Gastroesophageal sphincter (tissue), 4 donors: ENCODE results near the gene DECR2. TPM values are rescaled to one million over a fixed set of nuclear protein-coding genes. Genes with fewer than 3 reads are reported as not detected.

Source experiments
- ATAC-seq: fragments of 150-250 bp; one replicate; pipeline ENCODE4 v1.9.1; 2016; ENCODE audit warnings: mild to moderate bottlenecking, moderate library complexity
- H3K27ac ChIP-seq, 4 donors: fragments of 200-600 bp; sonication (generic) in 3 of 4; 1 replicate in 3 of 4; 2 replicates in 1 of 4; pipeline ENCODE4 v1.5.1; 2016 to 2019
- H3K27me3 ChIP-seq: fragments of 200-600 bp; sonication (generic); one replicate; pipeline ENCODE4 v1.5.1; 2019
- H3K36me3 ChIP-seq, 2 donors: fragments of 200-600 bp; sonication (generic); one replicate each; pipeline ENCODE4 v1.5.1; 2019; ENCODE audit warnings: control low read depth in 1 of 2
- H3K4me1 ChIP-seq, 3 donors: fragments of 200-600 bp; sonication (generic); 1 replicate in 2 of 3; 2 replicates in 1 of 3; pipeline ENCODE4 v1.5.1; 2016 to 2019; ENCODE audit warnings: control low read depth in 2 of 3
- H3K4me3 ChIP-seq, 2 donors: fragments of 200-600 bp; sonication (generic); one replicate each; pipeline ENCODE4 v1.5.1; 2019; ENCODE audit warnings: mild to moderate bottlenecking in 1 of 2, moderate library complexity in 1 of 2
- H3K9me3 ChIP-seq, 3 donors: fragments of 200-600 bp; sonication (generic); one replicate each; pipeline ENCODE4 v1.5.1; 2017 to 2019; ENCODE audit warnings: control low read depth in 2 of 3
- CTCF ChIP-seq, 4 experiments: fragments of 200-600 bp in 2 of 4; fragments of 450-650 bp in 2 of 4; sonication (generic) in 1 of 4; IDR thresholded peaks; one replicate each; pipeline ENCODE4 v1.5.1; 2017 to 2019; ENCODE audit warnings: antibody characterized with exemption in 4 of 4, mild to moderate bottlenecking in 2 of 4, moderate library complexity in 2 of 4
- EP300 ChIP-seq: sonication (generic); formaldehyde crosslinking; IDR thresholded peaks from one replicate; pipeline ENCODE4 v1.6.1; 2017; ENCODE audit warnings: antibody characterized with exemption, mild to moderate bottlenecking
- POLR2A ChIP-seq, 2 donors: fragments of 450-650 bp; IDR thresholded peaks; one replicate each; pipeline ENCODE4 v1.6.1; 2017; ENCODE audit warnings: antibody characterized with exemption in 2 of 2, mild to moderate bottlenecking in 2 of 2, moderate library complexity in 1 of 2
- POLR2AphosphoS5 ChIP-seq: sonication (generic); formaldehyde crosslinking; IDR thresholded peaks from one replicate; pipeline ENCODE4 v1.6.1; 2017; ENCODE audit warnings: antibody characterized with exemption
- WGBS, 2 donors: methylation state at CpG; one replicate each; pipeline ENCODE4 v1.1.5; 2018; ENCODE audit warnings: low coverage in 1 of 2; 5-methylcytosine and 5-hydroxymethylcytosine counted together
- total RNA-seq, 4 donors: library from RNA; depleted of rRNA; stranded (reverse); fragments of >200 nt; gene quantifications; one replicate each; pipeline ENCODE4 v1.1.0, GENCODE V29; 2016

Gene DECR2
- total RNA-seq, 4 donors from 2014 or later: 11.7 to 25.4 (median 19.9) TPM

- H3K9me3 ChIP-seq: no peaks in the 10 kb centered on the region
- no peaks in the 10 kb centered on the region for H3K27me3 ChIP-seq
- TF ChIP-seq POLR2A (IDR thresholded peaks at IDR 0.05): no peak
- TF ChIP-seq CTCF (IDR thresholded peaks at IDR 0.05): no peak
- TF ChIP-seq EP300: no peak
- TF ChIP-seq POLR2AphosphoS5: no peak
- H3K4me3 ChIP-seq: peak overlapping the region; percentile 79 to 97
- peak overlapping the region in 2 of 4 donors; percentile 75 to 85 for H3K27ac ChIP-seq
- WGBS, 2 donors: no CpG with 5 or more reads among the region's 12 CpGs
- H3K4me1 ChIP-seq: peaks cover 0 to 50% (median 28%) of the 10 kb centered on the region in 3 donors
- peaks cover 0 to 21% of the 10 kb centered on the region in 2 donors for H3K36me3 ChIP-seq
- no peak for ATAC-seq
Observed at GRCh38 chr16:380762-381011, 21.0 kb upstream of the DECR2 start.

- ATAC-seq: peak; percentile 80
- peak overlapping the region; percentile 79 to 97 for H3K4me3 ChIP-seq
- WGBS, 2 donors: no CpG with 5 or more reads among the region's 73 CpGs
- TF ChIP-seq EP300: no peak
- TF ChIP-seq POLR2AphosphoS5: no peak
- no peak for TF ChIP-seq CTCF (IDR thresholded peaks at IDR 0.05)
- no peak for TF ChIP-seq POLR2A (IDR thresholded peaks at IDR 0.05)
- H3K9me3 ChIP-seq: no peaks in the 10 kb centered on the region
- H3K27ac ChIP-seq: peak overlapping the region in 3 of 4 donors; percentile 75 to 85 (median 83)
- peaks cover 0 to 54% (median 28%) of the 10 kb centered on the region in 3 donors for H3K4me1 ChIP-seq
- H3K27me3 ChIP-seq: no peaks in the 10 kb centered on the region
- peaks cover 0 to 16% of the 10 kb centered on the region in 2 donors for H3K36me3 ChIP-seq
Observed at GRCh38 chr16:381012-381788, 20.5 kb upstream of the DECR2 start.

- no peaks in the 10 kb centered on the region for H3K27me3 ChIP-seq
- ATAC-seq: peak; percentile 89
- H3K36me3 ChIP-seq: peaks cover 0 to 7% of the 10 kb centered on the region in 2 donors
- TF ChIP-seq CTCF (IDR thresholded peaks at IDR 0.05) (no peak), POLR2A (IDR thresholded peaks at IDR 0.05) (peak in 1 of 2 donors; percentile 54)
- H3K27ac ChIP-seq: peak within 1 kb of the TSS; percentile 41 to 87 (median 84)
- H3K9me3 ChIP-seq: no peaks in the 10 kb centered on the region
- H3K4me1 ChIP-seq: peaks cover 0 to 63% (median 28%) of the 10 kb centered on the region in 3 donors
- 0% methylated on average over 13 of the region's 123 CpGs; no CpG with 5 or more reads in 1 of the 2 donors for WGBS, 2 donors
- H3K4me3 ChIP-seq: peak within 1 kb of the TSS; percentile 87 to 97
Observed at GRCh38 chr16:381789-382717, 19.6 kb upstream of the DECR2 start, which contains the start of gene PGAP6. PGAP6 (minus strand) TSS chr16:381978; CDS start chr16:381821, 157 bp downstream.

- peak overlapping the region in 3 of 4 donors; percentile 12 to 87 (median 16) for H3K27ac ChIP-seq
- H3K36me3 ChIP-seq: no peaks in the 10 kb centered on the region
- H3K4me1 ChIP-seq: peaks cover 0 to 77% (median 28%) of the 10 kb centered on the region in 3 donors
- H3K27me3 ChIP-seq: no peaks in the 10 kb centered on the region
- peak overlapping the region in 1 of 2 donors; percentile 97 for H3K4me3 ChIP-seq
- TF ChIP-seq EP300 (no peak), POLR2AphosphoS5 (no peak), CTCF (IDR thresholded peaks at IDR 0.05) (no peak), POLR2A (IDR thresholded peaks at IDR 0.05) (no peak)
- no peak for ATAC-seq
- 51 to 59% methylated on average over 2 to 16 of the region's 33 CpGs for WGBS, 2 donors
- H3K9me3 ChIP-seq: no peaks in the 10 kb centered on the region
Observed at GRCh38 chr16:383326-384051, 18.2 kb upstream of the DECR2 start.
